SK-N-MC (cell line): ENCODE data around the gene RFXANK.

Experiments used
- DNase-seq: peaks from one replicate; pipeline ENCODE4 v3.0.0-alpha.2; 2011; ENCODE audit warnings: low read depth, low spot score
- H3K27ac ChIP-seq: fragments of 200-600 bp; sonication (generic); 2 replicates; pipeline ENCODE4 v1.5.1; 2016; ENCODE audit warnings: mixed run types
- H3K36me3 ChIP-seq: fragments of 200-600 bp; sonication (generic); 2 replicates; pipeline ENCODE4 v1.6.1; 2017; ENCODE audit warnings: antibody characterized with exemption, low read length, mixed read lengths; ENCODE audit not compliant: insufficient read depth
- H3K4me3 ChIP-seq: fragments of 200-600 bp; sonication (generic); 2 replicates; pipeline ENCODE4 v1.5.1; 2016
- H3K9ac ChIP-seq: fragments of 200-600 bp; sonication (generic); 2 replicates; pipeline ENCODE4 v1.8.0; 2017; ENCODE audit warnings: mixed run types, mixed read lengths; ENCODE audit not compliant: insufficient read length
- H3K9me3 ChIP-seq: fragments of 200-600 bp; sonication (generic); 2 replicates; pipeline ENCODE4 v1.6.1; 2017; ENCODE audit warnings: low read depth, mild to moderate bottlenecking, antibody characterized with exemption, low read length, moderate library complexity, mixed read lengths
- EZH2 ChIP-seq: fragments of 200-600 bp; sonication (generic); IDR thresholded peaks from one replicate; pipeline ENCODE4 v1.6.1; 2017; ENCODE audit warnings: antibody characterized with exemption
- FOXP2 ChIP-seq: optimal IDR thresholded peaks from 2 replicates; pipeline ENCODE3; 2011; ENCODE audit warnings: mild to moderate bottlenecking, moderate library complexity; ENCODE audit not compliant: insufficient read depth; ENCODE audit errors: extremely low read length, control extremely low read depth
- POLR2AphosphoS5 ChIP-seq: IDR thresholded peaks from 2 replicates; pipeline ENCODE4 v1.6.1; 2012; ENCODE audit warnings: mild to moderate bottlenecking, low read depth, low read length, borderline replicate concordance

RFXANK gene

GRCh38 chr19:19152668-19153384, 39.2 kb upstream of the RFXANK start:
- H3K36me3 ChIP-seq = no peaks in the 10 kb centered on the region
- no peak overlapping the region for H3K27ac ChIP-seq
- H3K9ac ChIP-seq = no peak overlapping the region
- no peak for DNase-seq
- H3K4me3 ChIP-seq = no peak overlapping the region
- no peak for TF ChIP-seq FOXP2
- no peak for TF ChIP-seq EZH2
- TF ChIP-seq POLR2AphosphoS5 = no peak
- H3K9me3 ChIP-seq = no peaks in the 10 kb centered on the region

- Histone ChIP-seq H3K4me3 (no peak overlapping the region), H3K9me3 (no peaks in the 10 kb centered on the region), H3K9ac (no peak overlapping the region), H3K27ac (no peak overlapping the region), H3K36me3 (no peaks in the 10 kb centered on the region)
- TF ChIP-seq FOXP2 (no peak), POLR2AphosphoS5 (no peak)
- DNase-seq = no peak
These were observed 37.1 kb upstream of the RFXANK start for GRCh38 chr19:19154768-19155494.

- H3K27ac ChIP-seq = no peak overlapping the region
- no peak overlapping the region for H3K4me3 ChIP-seq
- H3K9ac ChIP-seq = no peak overlapping the region
These were observed 36.4 kb upstream of the RFXANK start for GRCh38 chr19:19155495-19156219.

GRCh38 chr19:19157808-19158207, 34.2 kb upstream of the RFXANK start:
- TF ChIP-seq EZH2 (no peak), FOXP2 (no peak), POLR2AphosphoS5 (no peak)
- no peaks in the 10 kb centered on the region for H3K9me3 ChIP-seq
- H3K9ac ChIP-seq = no peak overlapping the region
- H3K36me3 ChIP-seq = no peaks in the 10 kb centered on the region
- H3K4me3 ChIP-seq = no peak overlapping the region
- no peak for DNase-seq
- H3K27ac ChIP-seq = no peak overlapping the region

More at GRCh38 chr19:19155495-19156219, 36.4 kb upstream of the RFXANK start:
- DNase-seq = no peak
- no peaks in the 10 kb centered on the region for H3K36me3 ChIP-seq
- no peak for TF ChIP-seq EZH2
- H3K9me3 ChIP-seq = no peaks in the 10 kb centered on the region

GRCh38 chr19:19159534-19159933, 32.5 kb upstream of the RFXANK start:
- TF ChIP-seq POLR2AphosphoS5 (no peak), EZH2 (no peak), FOXP2 (no peak)
- Histone ChIP-seq H3K36me3 (no peaks in the 10 kb centered on the region), H3K9me3 (no peaks in the 10 kb centered on the region), H3K27ac (no peak overlapping the region), H3K4me3 (no peak overlapping the region), H3K9ac (no peak overlapping the region)
- DNase-seq = no peak

GRCh38 chr19:19160461-19161035, 31.5 kb upstream of the RFXANK start:
- TF ChIP-seq FOXP2 = no peak
- no peak for TF ChIP-seq EZH2
- TF ChIP-seq POLR2AphosphoS5 = no peak
- Histone ChIP-seq H3K4me3 (no peak overlapping the region), H3K9me3 (no peaks in the 10 kb centered on the region), H3K27ac (no peak overlapping the region), H3K36me3 (no peaks in the 10 kb centered on the region), H3K9ac (no peak overlapping the region)
- no peak for DNase-seq

- Histone ChIP-seq H3K27ac (no peak overlapping the region), H3K36me3 (no peaks in the 10 kb centered on the region), H3K9me3 (no peaks in the 10 kb centered on the region), H3K4me3 (no peak overlapping the region), H3K9ac (no peak overlapping the region)
- no peak for TF ChIP-seq EZH2
- DNase-seq = no peak
These were observed 29.6 kb upstream of the RFXANK start for GRCh38 chr19:19162495-19162894.

GRCh38 chr19:19165396-19165795, 26.7 kb upstream of the RFXANK start:
- H3K27ac ChIP-seq = no peak overlapping the region
- no peaks in the 10 kb centered on the region for H3K9me3 ChIP-seq
- no peak overlapping the region for H3K9ac ChIP-seq
- DNase-seq = no peak
- H3K36me3 ChIP-seq = no peaks in the 10 kb centered on the region
- H3K4me3 ChIP-seq = no peak overlapping the region
- TF ChIP-seq EZH2 (no peak), POLR2AphosphoS5 (no peak), FOXP2 (no peak)

- no peak for DNase-seq
- no peaks in the 10 kb centered on the region for H3K36me3 ChIP-seq
- no peak overlapping the region for H3K27ac ChIP-seq
- H3K9ac ChIP-seq = no peak overlapping the region
- H3K4me3 ChIP-seq = no peak overlapping the region
- TF ChIP-seq EZH2 (no peak), FOXP2 (no peak), POLR2AphosphoS5 (no peak)
- no peaks in the 10 kb centered on the region for H3K9me3 ChIP-seq
These were observed 24.4 kb upstream of the RFXANK start for GRCh38 chr19:19167612-19168011.
